ENCODE results near the gene APLN.

DNA sequence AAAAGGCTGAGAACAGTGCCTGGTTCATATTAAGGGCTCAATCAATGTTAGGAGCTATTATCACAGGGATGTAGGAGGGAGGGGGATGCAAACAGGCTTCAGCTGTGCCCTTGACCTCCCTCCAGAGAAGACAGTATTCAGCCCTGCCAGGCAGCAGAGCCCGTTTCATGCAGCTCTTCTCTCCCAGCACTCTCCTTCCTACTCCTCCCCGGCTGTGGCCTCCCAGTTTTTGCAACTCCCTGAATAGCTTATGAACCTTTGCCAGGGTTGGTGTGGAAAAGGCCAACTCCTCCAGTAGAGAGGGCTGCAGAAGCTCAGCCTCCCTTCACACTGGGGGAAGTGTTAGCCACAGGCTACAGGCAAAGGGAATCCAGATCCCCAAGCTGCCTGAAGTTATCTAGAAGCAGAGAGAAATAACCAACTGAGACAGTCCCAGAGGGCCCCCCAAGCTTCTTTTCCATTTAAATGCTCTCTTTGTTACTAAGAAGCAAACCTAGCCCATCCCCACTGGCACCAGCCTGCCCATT lies 31.7 kb upstream of the APLN start:
- no peak for TF ChIP-seq ZNF551 (CRISPR knock-in tag; IDR thresholded peaks at IDR 0.05)
- TF ChIP-seq, protein P1, sequence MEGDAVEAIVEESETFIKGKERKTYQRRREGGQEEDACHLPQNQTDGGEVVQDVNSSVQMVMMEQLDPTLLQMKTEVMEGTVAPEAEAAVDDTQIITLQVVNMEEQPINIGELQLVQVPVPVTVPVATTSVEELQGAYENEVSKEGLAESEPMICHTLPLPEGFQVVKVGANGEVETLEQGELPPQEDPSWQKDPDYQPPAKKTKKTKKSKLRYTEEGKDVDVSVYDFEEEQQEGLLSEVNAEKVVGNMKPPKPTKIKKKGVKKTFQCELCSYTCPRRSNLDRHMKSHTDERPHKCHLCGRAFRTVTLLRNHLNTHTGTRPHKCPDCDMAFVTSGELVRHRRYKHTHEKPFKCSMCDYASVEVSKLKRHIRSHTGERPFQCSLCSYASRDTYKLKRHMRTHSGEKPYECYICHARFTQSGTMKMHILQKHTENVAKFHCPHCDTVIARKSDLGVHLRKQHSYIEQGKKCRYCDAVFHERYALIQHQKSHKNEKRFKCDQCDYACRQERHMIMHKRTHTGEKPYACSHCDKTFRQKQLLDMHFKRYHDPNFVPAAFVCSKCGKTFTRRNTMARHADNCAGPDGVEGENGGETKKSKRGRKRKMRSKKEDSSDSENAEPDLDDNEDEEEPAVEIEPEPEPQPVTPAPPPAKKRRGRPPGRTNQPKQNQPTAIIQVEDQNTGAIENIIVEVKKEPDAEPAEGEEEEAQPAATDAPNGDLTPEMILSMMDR (IDR thresholded peaks at IDR 0.05 in 2 of 3, conservative IDR thresholded peaks at IDR 0.05 in 1 of 3; ENCODE audit: insufficient read depth in 2 of 3, low read depth in 1 of 3, low read length in 3 of 3): no peak
